ENCODE results near the gene HRH3.

The HRH3 gene

DNA sequence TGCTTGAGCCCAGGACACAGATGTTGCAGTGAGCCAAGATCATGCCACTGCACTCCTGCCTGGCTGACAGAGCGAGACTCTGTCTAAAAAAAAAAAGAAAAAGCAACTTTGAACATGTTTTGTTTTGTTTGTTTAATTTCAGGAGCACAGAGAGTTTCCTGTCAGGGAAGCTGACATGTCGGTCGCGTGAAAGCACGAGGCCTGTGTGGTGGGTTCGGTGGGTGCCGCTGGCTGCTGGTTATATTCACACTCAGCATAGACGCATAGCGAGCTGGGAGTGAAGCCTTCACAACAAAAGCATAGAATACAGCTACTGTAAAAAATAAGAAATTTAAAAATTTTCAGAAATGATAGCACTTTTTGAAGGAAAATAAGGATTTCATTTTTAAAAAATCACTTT lies 22.8 kb downstream of the HRH3 start:
- DNase-seq, result no peak

DNA sequence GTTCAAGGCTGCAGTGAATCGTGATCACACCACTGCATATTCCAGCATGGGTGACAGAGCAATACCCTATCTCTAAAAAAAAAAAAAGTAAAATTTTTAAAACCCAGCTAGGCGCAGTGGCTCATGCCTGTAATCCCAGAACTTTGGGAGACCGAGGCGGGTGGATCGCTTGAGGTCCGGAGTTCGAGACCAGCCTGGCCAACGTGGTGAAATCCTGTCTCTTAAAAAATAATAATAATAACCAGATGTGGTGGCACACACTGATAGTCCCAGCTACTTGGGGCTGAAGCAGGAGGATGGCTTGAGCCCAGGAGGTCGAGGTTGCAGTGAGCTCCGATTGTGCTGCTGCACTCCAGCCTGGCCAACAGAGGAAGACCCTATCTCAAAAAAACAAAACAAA lies 23.8 kb downstream of the HRH3 start:
- no peak for DNase-seq

DNA sequence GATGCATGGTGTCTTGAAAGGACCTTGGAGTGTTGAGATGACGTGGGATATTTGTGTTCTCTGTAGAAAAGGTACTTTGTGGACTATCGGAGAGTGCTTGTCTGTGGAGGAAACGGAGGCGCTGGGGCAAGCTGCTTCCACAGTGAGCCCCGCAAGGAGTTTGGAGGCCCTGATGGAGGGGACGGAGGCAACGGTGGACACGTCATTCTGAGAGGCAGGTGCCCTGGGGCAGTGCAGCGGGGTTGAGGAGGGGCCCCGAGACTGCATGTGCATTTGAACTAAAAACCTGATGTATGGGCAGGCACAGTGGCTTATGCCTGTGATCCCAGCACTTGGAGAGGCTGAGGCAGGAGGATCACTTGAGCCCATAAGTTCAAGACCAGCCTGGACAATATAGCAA lies 24.3 kb downstream of the HRH3 start:
- no peak for DNase-seq

DNA sequence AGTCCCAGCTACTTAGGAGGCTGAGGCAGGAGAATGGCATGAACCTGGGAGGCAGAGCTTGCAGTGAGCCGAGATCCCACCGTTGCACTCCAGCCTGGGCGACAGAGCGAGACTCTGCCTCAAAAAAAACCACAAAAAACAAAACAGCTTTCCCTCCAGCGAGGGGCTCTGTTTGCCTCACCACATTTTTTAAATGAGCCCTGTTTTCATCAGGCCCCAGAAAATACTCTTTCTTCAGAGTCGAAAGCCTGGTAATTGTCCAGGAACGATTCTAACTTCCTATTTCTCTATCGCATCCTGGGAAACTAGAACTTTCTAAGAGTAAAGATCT lies 25.0 kb downstream of the HRH3 start:
- no peak for DNase-seq

DNA sequence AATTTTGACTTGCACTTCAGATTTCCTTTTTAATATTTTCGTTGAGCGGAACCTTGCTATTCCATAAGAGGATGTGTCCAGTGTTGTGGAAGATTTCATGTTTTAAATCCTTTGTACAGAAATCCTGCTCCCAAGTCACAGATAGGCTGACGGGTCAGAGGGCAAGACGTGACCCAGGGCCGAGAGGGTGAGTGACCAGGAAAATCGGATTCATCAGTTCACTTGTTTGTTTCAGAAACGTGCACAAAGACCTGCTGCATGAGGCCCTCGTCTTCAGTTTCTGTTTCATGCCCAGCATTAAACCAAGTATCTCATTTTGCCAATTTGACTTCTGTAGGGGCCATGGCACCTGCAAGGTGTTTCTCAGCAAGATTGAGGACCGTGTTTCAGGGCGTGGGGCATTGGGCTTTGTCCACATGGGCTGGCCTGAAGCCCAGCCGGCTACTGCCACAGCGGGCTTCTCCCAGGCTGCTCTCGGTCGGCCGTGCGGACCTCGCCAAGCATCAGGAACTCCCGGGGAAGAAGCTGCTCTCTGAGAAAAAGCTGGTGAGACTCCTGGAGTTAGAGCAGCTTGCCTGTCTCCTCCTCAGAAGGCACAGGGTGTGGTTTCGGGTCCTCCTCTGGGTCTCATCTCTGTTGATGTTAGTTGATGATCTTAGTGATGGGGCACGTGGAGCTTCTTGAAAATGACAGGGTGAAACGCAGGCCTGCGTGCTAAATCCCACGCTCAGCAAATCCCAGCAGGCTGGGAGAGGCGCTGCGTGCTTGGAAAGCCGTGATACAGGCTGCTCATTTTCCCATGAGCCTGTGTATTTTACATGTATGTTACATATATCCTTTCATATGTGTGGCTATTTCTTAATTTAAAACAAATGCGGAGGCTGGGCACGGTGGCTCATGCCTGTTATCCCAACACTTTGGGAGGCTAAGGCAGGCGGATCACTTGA lies 26.7 kb downstream of the HRH3 start:
- no peak for DNase-seq

DNA sequence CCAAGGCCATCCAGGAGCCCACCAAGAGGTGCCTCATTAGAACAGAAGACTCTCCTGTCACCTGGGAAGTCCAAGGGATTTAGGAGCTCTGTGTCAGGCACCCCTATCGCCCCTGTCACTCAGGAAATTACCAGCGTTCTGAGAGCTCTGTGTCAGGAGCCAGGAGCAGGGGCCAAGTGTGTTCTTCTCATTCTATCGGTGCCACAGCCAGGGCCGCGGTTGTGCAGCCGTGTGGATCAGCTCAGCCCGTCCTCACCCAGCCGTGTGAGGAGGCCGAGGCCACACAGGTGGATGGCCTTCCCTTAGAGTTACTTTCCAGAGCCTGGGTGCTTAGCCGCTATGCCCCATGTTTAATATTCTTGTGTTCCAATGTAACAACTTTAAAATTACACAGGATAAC lies 27.4 kb downstream of the HRH3 start:
- DNase-seq, result no peak

DNA sequence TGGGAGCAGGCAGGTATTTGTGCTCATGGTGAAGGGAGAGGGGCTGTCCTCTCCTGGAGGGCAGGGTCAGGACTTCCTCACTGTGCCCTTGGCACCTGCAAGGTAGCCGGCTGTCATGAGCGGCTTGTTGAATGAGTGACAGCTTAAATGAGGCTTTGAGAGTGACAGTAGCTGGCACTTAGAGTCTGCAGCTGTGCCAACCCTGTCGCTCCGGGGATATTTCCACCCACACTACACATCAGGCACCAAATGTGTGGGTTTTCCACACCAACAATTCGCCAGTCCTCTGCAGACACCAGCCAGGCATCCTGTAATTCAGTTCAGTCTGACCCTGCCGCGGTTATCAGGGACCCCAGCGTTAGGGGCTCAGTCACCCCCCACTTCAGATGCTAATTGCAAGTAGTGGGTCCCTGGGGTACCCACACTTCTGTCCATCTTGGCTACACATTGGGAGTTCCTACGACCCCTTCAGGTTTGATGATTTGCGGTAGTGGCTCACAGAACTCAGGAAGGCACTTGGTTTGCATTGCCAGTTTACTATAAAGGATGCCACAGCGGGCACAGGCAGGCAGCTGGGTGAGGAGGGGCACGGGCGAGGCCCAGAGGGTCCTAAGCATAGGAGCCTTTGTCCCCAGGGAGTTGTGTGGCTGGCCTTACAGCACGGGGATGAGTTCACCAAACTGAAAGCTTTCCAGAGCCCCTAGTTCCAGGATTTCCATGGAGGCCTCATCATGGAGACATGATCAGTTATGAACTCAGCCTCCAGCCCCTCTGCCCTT lies 28.1 kb downstream of the HRH3 start:
- no peak for DNase-seq

DNA sequence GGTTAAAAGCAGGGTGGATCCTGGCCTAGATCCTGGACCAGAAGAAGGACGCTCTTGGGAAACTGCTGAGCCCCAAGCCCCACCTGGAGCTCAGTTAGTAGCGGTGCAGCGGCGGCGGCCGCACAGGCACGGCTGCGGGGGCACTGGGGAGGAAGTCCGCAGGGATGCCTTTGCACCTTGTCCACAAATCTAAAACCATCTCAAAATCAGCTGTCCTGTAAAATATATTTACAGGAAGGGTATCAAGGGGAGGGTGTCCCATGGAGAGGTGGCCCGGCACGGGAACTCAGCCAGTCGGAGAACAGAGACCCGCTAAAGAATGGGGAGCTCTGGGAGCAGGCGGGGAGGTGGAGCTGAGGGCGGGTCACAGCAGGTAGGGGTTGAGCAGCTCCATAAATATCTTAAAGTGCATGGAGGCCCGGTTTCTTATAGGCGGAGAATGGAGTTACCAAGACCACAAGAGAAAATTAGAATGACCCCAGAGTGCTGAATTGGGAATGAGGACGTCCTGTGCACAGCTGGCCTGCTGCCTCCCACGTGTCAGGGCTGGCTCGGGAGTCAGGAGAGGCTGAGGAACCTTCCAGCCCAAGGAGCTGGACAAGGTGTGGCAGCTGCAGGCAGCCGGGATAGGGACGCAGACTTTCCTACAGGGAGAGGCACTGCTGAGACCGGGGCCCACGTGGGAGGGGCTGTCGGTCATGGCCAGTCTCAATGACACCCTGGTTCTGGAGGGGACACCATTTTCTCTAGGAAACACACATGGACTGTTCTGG lies 29.3 kb downstream of the HRH3 start:
- DNase-seq, result no peak

DNA sequence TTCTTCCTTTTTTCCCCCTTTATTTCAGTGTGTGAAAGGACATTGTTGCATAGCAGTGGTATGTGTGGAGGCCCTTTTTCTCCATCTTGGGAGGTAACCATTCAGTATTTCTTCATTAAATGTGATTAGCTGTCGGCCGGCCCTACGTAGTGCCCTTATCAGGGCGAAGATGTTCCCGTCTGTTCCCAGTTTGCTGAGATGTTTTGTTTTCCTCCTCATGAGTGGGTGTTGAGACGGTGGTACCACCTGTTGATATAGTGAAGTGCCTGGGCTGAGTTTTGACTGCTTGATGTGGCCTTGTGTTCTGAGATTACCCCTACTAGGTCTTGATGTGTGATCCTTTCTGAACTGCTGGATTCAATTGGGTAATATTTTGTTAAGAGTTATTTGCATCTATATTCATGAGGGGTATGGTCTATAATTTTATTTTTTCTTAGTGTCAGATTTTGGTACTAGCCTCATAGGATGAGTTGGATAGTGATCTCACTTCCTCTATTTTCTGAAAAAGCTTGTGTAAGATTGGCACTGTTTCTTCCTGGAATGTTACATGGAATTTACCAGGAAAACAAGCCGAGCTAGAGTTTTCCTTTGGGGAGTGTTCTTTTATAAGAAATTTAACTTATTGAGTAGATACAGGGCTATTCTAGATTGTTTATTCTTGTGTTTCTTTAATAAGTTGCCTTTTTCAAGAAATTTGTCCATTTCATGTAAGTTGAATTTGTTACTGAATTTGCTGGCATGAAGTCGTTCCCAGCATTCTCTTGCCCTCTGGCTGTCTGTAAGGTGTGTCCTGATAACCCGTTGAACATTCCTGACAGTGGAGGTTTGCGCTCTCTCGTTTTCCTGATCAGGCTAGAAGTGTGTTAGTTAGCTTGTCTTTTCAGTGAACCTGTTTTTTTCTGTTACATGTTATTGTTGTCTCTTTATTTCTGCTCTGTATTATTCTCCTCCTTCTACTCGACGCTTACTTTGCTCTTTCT lies 32.9 kb downstream of the HRH3 start:
- DNase-seq, result no peak

DNA sequence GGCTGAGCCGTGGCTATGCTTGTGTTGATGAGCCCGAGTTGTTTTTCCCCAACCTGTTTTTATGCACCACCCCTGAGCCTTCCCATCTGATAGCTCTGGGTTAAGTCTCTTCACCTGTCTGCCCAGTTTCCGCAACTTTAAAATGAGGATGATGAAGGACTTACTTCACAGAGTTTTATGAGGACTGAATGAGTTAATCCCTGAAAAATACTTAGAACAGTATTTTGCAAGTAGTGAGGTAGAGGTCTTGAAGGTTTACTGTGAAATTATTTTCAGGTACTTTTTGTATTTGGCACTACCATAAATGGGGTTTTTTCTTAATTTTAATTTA lies 34.0 kb downstream of the HRH3 start:
- DNase-seq, result no peak

DNA sequence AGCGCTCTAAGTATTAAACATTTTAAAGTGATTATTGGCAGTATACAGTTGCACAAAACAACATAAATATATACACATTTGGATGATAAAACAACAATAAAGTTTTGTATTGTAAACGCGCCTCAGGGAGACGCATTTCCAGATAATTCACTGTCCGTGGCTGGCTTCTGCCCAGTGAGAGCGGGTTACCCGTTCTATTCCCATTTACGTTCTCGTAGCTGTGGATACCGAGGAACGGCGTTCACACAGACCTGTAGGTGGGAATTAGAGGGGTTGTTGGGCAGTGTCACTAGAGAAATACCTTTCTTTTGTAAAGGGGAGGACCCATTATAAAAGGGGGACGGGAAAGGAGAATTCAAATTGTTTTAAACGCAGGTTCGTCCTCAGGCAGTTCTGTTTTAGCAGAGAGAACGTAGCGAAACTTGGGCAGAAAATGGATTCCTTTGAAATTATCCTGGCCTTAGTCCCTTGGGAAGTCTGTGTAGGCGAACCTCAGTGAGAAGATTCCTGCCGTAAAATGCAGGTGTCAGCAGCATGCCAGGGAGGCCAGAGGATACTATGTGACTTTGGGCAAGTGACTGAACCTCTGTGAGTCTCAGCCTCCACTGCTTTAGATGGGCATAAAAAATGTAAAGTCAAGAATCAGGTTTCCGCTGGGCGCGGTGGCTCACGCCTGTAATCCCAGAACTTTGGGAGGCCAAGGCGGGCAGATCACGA lies 36.5 kb downstream of the HRH3 start:
- DNase-seq, result no peak

DNA sequence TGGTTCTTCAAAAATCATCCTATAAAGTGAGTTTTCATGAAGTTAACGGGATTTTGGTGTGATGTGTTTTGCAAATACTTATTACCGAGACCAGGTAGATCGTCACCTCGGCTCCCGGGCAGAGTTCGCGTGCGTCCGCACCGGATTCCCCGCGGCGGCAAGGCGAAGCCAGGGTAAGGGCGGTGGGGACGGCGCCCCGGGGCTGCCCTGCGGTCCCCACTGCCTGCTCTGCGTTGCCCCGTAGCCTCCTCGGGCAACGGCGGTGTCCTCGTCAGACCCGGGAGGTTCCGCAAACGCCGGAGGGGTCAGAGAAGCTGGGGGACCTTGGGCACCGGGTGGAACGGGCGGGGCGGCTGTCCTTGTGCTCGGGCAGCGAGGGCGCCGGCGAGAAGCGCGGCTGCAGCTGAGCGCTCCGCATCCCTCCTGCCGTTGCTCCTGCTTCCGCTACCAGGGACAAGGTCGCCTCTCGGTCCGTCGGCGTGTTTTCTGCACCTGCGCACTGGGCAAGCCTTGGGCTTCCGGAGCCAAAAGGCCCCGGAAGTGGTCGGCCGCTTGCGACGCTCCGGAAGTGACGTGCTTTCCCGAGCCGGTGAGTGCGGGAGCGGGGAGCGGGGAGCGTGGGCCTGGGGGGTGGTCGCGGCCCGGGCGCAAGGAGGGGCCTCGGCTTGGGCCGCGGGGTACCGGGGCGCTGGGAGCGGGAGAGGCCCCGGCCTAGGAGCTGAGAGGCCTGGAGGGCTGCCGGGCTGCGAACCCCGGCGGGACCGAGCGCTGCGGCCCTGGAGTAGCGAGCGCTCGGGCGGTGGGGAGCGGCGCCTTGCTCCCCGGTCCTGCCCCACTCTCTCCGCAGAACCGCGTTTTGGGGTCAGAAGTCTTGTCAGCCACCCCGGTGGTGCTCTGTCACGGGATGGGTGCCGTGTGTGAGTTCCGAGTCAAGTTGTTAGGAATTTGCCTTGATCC lies 37.3 kb downstream of the HRH3 start, which contains the start of gene MTG2:
Gene MTG2, plus strand, starts transcription at position 560 of the 957 bp plus-strand sequence. CDS start 10,393 bp downstream, outside the sequence.
- peak; percentile 82 for DNase-seq

DNA sequence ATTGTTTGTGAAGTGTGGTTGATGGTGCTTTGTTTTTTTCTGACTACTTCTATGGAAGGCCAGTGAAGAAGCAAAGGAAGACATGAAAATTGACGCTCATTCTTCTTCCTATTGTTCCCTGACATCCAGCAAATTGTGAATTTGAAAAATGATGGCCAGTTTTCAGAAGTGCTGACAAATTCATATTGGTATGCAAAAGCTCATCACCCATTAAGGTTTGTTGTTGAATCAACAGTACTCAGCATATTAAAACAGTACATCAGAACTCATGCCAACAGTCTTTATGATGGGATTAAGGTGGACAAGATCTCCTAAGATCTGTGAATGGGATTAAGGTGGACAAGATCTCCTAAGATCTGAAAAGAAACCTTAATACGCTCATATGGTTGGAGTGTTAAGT lies 38.3 kb downstream of the HRH3 start:
- no peak for DNase-seq

DNA sequence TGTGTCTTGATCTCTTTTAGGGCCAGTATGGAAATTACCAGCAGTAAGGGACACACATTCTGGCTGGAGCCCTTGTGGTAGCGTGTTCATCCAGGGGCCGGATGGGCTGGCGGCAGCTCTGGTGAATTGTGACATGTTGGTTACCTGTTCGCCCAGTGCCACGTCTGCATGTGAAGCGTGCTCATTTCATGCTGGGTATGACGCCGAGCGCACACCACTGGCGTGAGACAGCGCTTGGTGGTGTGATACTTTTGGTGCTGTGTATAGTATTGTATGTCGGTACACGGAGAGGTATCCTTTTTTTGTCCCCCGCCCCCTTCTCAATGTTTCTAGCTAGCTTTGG lies 40.9 kb downstream of the HRH3 start:
- no peak for DNase-seq

DNA sequence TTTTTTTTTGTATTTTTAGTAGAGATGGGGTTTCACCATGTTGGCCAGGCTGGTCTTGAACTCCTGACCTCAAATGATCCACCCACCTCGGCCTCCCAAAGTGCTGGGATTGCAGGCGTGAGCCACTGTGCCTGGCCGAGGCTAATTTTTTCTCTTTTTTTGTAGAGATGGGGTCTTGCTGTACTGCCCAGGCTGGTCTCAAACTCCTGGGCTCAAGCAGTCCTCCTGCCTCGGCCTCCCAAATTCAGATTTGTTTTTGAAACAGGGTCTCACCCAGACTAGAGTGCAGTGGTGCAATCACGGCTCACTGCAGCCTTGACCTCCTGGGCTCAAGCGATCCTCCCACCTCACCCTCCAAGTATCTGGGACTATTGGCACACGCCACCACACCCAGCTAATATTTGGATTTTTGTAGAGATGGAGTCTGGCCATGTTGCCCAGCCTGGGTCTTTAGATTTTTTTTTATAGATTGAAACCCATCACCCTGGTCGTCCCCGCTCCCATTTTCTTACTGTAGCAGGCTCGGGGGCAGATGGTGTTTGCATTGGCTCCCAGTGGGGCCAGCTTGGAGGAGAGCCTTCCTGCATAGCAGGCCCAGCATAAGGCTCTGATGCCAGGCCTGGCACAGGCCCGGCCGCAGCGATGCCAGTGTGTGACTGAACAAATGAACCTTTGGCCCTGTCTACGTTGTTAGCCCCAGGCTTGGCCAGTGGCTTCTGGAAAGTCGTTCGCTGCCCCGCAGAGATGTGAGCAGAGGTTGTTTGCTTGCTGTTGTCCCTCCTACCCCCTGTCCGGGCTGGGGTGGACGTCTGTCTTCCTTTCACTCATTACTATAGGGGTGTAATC lies 41.5 kb downstream of the HRH3 start:
- no peak for DNase-seq

DNA sequence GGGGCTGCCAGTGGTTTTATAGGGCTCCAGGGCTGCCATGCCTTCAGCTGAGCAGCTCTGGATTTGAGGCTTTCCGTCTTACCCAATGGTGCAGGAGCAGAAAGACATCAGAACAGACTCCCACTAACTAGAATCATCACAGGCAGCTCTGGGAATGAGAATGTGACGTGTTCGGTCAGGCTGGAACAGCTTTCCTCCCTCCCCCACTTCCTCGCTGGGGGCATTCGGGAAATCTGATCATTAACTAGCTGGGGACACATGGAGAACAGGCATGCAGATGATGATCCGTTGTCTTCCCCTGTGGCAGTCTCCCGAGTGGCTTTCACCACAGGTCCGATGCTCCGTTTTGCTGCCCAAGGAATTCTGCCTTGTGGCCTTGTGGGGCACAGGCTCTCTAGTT lies 42.8 kb downstream of the HRH3 start:
- DNase-seq, result no peak

DNA sequence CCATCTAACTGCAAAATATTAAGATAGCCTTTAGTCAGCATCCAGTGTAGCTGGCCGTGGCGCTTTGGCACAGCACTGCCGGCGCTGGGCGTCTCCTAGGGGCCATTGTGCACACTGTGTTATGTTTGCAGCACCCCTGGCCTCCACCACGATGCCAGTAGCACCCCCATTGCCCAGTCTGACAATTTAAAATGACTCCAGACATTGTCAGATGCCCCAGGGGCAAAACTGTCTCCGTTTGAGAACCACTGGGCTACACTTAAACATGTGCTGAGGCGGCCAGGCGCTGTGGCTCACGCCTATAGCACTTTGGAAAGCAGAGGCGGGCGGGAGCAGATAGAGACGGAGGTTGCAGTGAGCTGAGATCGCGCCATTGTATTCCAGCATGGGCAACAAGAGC lies 43.2 kb downstream of the HRH3 start:
- DNase-seq, result no peak

DNA sequence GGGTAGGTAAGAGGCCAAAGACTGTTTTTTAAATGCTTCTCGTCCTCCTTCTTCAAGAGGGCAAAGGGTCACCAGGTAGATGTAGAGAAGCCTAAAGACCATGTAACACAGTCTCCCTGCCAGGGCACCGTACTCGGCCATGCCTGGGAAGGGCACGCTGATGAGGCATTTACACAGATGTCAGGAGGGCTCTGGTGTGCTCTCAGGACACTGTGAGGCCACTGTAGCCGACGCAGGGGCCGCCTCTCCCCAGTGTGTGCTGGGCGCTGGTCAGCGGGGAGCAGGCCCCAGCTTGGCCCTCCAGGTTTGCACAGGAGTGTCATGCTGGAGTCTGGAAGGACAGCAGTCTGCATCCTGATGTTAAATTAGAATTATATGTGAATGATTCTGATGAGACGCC lies 44.4 kb downstream of the HRH3 start:
- DNase-seq, result no peak

DNA sequence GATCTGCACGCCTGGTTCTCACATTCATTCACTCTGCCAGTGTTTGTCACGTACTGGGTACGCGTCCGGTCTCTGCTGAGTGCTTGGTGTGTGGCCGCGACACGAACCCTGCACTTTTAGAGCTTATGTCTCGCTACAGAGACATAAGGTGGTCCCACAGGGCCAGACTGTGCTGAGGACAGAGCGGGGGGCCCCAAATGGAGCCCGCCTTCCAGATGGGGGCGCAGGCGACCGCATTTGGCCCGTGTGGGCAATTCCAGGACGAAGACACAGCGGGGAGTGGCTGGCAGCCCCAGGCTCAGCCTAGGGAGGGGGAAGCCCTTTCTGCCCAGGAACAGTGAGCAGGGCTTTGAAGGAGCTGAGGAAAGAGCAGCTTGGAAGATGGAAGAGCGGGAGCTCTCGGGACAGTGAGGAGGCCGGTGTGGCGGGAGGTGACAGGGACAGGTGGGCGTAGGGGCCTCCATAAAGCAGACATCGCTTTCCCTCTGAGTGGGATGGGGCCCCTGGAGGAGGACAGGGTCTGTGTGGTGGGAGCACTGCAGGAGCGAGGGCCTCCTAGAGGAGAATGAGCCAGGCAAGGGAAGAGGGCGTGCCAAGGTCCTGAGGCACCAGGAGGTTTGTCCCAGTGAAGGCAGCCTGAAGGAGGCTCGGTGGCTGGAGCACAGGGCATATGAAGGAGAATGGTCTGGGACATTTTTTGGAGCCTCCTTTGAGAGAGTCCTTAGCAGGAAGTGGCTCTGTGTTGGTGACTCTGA lies 45.0 kb downstream of the HRH3 start:
- no peak for DNase-seq

Measured in DMS 273 treated with DMSO at 0.1 percent for 48 hours (cell line).